Measurements from ENCODE around the gene TMEM9.
A peak's percentile ranks its signal among the peaks of the same experiment; 100 is the strongest.
"Not testable (repeated sequence)": the region's sequence is repeated elsewhere in the genome, so short reads cannot be mapped to it uniquely, and the experiment has no call there.

Gene TMEM9

DNA sequence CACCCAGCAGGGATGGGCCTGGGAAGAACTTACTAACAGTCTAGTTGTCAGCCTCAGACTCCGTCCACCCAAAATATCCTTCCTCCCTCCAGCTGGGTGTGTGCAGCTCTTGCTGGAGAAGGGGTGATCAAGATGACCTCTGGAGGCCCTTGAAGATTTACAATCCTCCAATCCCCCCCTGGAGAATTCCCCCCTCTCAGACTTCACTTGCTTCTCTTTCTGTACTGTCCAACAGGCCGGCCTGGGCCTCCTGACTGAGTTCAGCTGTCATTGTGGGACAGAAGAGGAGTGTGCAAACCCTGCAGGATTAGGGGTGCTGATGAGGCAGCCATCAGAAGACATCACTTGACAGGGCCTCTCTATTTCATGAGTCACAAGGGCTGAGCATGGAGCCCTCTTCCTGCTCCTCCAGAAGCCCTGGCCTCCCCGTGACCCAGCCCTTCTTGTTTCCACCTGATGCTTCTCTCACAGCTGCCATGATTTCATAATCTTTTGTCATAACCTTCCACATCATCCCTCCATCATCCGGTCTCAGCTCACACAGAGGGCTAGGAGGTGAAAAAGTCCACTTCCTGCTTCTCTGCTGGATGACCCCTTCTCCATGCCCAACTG is 18.8 kb upstream of the TMEM9 start:
- DNase-seq, result peak; percentile 46

GRCh38 chr1:201172326-201172725 is 18.1 kb upstream of the TMEM9 start:
- DNase-seq, result no peak

GRCh38 chr1:201171063-201172036 is 17.1 kb upstream of the TMEM9 start:
- DNase-seq, result peak; percentile 80

DNA sequence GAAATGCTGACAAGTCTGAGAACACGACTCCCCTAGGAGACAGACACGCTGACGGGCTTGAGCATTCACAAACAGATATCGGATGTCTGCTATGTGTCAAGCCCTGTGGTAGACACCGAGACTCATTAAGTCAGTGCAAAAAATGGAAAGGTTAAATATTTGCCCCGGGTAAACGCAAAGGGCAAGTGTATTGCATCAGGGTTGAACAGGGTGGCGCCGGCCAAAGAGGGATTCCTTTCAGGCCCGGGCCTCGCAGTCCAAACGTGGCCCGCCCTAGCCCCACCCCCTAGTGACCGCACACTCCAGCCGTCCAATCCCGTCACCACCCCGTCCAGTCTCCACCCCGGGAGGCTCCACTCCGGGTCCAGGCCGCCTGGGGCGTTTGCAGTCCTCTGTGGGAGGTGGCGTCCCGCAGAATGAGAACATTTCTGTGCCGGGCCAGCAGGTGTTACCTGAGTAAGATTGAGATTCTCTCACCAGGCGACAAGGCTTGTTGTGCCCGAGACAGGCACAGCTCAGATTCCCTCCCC is 16.3 kb upstream of the TMEM9 start:
- peak; percentile 90 for DNase-seq

- DNase-seq, result no peak
Observed at GRCh38 chr1:201169971-201170532, 15.8 kb upstream of the TMEM9 start.

DNA sequence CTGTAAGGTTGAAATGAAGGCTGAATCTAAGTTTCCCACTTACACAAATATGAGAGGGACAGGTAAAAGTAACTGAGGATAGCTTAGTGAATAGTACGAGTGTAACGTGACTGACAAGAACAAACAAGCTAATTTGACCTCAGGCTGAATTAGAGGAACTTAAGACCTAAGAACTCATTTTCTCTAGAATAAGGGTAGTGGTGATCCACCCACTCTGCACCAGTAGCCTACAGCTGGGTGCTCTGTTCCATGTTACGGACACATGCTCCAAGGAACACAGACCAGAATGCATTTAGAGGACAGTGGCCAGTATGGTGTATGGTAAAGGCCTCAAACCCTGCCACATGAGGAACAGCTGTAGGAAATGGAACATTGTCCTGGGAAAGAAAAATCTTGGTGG is 14.9 kb upstream of the TMEM9 start:
- no peak for DNase-seq

DNA sequence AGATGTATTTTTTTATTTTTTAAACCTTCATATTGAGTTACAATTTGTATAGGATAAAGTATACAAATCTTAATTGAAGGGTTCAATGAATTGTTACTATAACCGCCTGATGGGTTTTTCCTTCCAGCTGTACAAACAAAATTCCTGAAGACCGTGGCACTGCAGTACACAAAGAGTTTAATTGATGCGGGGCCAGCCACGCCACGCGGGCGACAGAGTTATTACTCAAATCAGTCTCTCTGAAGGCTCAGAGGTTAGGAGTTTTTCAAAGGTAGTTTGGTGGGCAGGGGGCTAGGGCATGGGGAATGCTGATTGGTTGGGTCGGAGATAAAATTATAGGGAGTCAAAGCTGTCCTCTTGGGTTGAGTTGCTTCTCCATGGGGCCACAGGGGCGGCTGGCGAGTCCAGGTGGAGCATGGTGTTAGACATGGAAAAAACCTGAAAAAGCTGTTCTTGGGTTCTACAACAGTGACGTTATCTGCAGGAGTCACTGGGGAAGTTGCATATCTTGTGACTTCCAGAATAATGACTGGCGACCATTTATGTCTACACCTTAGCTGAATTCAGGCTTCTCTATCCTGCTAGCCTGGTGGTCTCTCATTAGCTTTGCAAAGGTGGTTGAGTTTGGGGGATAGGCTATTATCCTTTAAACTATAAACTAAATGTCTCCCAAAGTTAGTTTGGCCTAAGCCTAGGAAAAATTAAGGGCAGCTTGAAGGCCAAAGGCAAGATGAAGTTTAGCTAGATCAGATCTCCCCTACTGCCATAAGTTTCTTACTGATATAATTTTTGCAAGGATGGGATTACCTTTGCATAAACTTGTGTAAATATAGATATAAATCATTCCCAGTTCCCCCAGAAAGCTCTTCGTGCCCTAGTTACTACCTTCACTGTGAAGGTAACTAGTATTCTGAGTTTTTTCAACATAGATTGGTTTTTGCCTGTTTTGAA is 13.0 kb upstream of the TMEM9 start:
- DNase-seq, result no peak

DNA sequence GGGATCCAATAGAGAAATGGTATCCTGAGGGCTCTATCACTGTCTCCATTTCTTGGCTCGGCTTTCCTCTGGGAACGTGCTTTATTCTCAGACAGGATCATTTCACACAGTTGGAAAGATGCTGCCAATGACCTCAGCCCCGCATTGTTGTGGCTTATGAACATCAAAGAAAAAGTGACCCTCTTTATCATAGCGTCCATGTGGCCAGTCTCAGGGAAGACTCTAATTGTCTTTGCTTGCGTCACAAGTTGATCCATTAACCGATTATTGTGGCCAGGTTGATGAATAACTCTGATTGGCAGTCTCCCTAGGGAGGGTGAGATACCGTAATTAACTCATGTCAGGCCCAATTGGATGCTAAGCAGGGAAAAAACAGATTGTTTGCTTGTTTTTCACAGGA is 10.4 kb upstream of the TMEM9 start:
- DNase-seq, result no peak

- DNase-seq, result no peak
Observed at GRCh38 chr1:201163707-201164106, 9.4 kb upstream of the TMEM9 start.

GRCh38 chr1:201163036-201163435 is 8.8 kb upstream of the TMEM9 start:
- DNase-seq, result not testable (repeated sequence)

- DNase-seq, result no peak
Observed at GRCh38 chr1:201157949-201158348, 3.7 kb upstream of the TMEM9 start.

DNA sequence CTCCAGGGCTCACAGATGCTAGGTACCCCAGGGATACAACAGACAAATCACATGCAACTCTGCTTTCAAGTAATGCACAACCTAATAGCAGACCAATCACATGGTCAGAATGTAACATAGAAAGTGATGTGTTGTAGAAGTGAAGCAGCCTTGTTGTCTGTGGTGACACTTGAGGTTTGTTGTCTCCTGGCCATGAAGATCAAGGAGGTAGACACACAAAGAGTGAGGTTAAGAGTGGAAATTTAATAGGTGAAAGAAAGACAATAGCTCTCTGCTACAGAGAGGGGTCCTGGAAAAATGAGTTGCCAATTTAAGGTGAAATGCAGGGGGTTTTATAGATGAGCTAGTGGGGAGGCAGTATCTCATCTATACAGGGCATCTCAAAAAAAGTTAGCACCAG is 2.5 kb upstream of the TMEM9 start:
- DNase-seq, result no peak

DNA sequence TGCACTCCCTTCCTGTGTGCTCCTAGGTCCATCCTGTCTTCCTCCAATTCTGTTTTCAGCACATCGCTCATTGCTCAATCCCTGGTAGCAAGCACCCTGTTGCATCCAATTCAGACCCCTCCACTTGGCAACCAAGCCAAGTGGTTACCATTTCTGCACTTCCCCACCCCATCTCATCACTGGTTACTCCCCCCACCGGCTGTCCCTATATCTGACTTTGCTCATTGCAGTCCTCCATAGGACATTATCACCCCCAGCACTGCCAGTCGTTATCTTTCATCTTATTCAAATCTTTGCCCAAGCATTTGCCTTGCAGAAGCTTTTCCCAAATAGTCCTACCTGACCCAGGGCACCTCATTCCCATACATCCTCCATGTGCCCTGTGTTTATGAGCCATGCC is 2.1 kb upstream of the TMEM9 start:
- no peak for DNase-seq

DNA sequence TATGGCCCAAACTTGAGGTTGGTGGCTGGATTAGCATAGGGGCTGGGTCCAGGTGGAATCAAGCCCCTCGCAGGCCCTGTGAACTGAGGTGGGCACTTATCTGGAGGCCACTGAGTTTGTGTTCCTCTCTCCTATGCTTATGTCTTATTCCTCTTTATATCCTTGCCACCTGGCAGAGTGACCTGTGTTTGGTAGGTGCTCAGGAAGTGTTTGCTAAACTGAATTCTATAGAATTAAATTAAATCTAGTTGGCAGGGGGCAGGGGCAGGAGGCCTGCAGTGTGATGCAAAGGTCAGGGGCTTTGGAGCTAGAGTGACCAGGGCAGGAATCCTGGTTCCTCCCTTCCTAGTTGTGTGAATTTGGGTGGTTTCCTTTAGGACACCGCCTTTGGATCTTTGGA is 1.1 kb upstream of the TMEM9 start:
- DNase-seq, result no peak

- DNase-seq, result no peak
Observed at GRCh38 chr1:201153474-201154388, 543 bp downstream of the TMEM9 start.

DNA sequence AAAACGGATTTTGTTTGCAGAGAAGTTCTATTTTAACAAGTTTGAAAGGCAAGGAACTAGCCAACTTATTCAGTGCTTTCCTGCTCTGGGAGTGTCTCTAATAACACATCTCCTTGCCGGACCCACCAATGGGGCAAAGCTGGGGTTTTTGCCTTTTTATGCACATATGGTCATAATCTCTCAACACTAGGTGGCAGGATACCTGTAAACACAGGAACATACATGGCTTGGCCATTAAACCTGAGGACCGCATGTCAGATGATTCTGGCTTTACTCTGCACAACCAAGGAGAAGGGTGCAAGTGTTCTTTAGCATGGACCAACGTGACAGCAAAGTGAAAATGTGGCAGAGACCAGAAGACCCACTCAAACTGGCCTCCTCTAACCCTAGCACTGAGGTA is 4.9 kb downstream of the TMEM9 start:
- DNase-seq, result no peak

DNA sequence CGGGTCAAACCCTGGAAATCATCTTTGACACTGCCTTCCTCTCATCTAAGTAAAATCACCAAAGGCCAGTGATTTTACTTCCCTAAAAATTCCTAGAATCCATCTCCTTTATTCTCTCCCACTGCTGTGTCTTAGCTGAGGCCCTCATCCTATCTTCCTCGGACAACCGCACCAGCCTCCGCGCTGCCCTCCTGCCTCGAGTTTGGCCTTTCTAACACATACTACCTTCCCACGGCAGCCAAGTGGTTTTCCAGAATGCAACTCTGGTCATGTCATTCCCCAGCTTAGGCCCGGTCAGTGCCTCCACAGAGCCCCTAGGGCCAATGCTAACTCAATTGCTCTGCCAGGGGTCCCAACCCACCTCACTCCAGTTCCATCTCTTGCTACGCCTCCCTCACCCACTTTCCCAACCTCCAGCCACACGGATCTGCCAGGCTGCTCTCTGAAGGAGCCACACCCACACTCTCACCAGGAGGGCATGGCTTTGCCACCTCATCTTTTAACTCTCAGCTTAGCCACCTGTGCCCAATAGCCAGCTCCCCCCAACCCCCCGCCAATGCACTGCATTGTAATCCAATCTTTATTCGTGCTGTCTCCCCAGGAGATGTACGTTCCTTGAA is 6.8 kb downstream of the TMEM9 start:
- no peak for DNase-seq

DNA sequence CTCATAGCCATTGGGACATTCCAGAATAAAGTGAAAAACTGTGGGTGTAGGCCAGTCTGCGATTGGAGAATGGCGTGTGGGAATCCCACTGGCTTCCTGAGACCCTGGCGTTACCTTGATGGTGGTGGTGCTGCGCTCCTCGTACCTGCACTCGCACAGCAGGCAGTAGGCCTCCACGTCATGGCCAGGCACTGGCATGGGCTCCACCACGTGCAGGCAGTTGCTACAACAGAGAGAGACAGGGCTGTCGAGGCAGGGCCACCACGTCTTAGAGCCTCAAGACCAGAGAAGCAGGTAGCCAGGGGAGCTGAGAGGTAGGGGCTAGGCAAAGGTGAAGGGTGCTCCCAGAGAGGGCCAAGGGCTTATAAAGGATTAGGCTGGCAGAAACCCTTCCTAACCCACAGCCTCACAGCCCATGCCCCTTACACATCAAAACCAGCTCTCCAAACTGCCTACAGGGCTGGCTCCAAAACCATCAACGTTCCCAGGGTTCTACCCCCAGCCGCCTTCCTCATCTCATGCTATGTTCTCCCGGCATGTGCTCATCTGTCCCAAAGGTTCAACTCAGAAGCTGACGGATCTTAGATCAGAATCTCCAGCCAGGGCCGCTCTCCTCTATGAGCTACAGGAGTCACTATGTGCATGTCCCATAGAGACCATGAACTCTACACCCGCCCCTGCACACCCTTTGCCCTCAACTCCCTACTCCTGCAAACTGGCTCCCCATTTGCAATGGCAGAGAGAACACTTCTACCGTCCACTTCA is 7.5 kb downstream of the TMEM9 start:
- DNase-seq, result no peak

GRCh38 chr1:201145816-201146215 is 8.5 kb downstream of the TMEM9 start:
- DNase-seq, result no peak

DNA sequence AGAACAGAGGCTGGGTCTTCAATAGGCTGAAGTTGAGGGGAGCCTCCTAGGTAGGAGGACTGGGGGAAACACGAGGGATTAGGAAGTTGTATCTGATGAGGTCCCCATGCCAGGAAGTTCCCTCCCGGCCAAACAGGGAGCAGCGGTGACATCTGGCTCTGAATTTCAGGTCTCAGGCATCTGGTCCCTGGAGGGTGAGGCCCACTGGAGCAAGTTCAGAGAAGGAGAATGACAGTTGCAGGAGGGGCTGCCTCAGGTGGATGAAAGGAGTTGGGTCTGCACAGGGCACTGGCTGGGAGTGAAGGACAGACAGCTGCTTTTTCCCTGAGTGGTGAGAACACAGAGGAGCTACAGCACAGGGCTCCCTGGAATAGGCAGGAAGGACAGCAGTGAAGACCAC is 9.1 kb downstream of the TMEM9 start:
- no peak for DNase-seq

Data from activated CD4-positive, alpha-beta T cell treated with anti-CD3 and anti-CD28 coated beads for 48 hours (primary cell).